SK-N-SH (cell line): Measurements from ENCODE around the gene CLC. TPM values are rescaled to one million over a fixed set of nuclear protein-coding genes. Genes with fewer than 3 reads are reported as not detected.

Experiments used
- CTCF ChIA-PET: fragments of 300-600, 350-600 bp; formaldehyde crosslinking; extraction: SDS; loops from one replicate; lab custom pipeline; 2021; lab: Yijun Ruan, JAX
- POLR2A ChIA-PET: fragments of 350-600 bp; sonication (Branson Sonifier 250); formaldehyde crosslinking; extraction: SDS; loops from one replicate; lab custom pipeline; 2020; ENCODE audit warnings: antibody characterized with exemption, inconsistent platforms; lab: Yijun Ruan, JAX
- DNase-seq: peaks from one replicate; pipeline ENCODE4 v3.0.0; 2012
- H2AFZ ChIP-seq: fragments of 200-600 bp; sonication (generic); 2 replicates; pipeline ENCODE4 v1.8.1; 2016; ENCODE audit warnings: antibody characterized with exemption, mild to moderate bottlenecking, low read depth
- H3F3A ChIP-seq: fragments of 200-600 bp; sonication (generic); replicated peaks from 2 replicates; pipeline ENCODE3; 2016; ENCODE audit warnings: antibody characterized with exemption, mild to moderate bottlenecking; ENCODE audit not compliant: insufficient read depth
- H3K27ac ChIP-seq, 2 experiments: fragments of 200-500 bp in 1 of 2; fragments of 200-600 bp in 1 of 2; sonication (Bioruptor generic) in 1 of 2; sonication (generic), shearing (Covaris generic) in 1 of 2; 2 replicates each; pipeline versions ENCODE4 v1.5.1 to v1.6.1; 2014 to 2016; ENCODE audit warnings: low read depth in 2 of 2, inconsistent platforms in 1 of 2, low read length in 1 of 2, mild to moderate bottlenecking in 1 of 2, mixed read lengths in 1 of 2
- H3K27me3 ChIP-seq: fragments of 200-600 bp; sonication (generic), shearing (Covaris generic); 2 replicates; pipeline ENCODE4 v1.6.1; 2016; ENCODE audit warnings: mixed run types; ENCODE audit not compliant: insufficient read depth
- H3K36me3 ChIP-seq, 2 experiments: fragments of 200-500 bp in 1 of 2; fragments of 200-600 bp in 1 of 2; sonication (Bioruptor generic) in 1 of 2; sonication (generic) in 1 of 2; replicated peaks in 1 of 2; 2 replicates each; pipeline versions ENCODE3 to v1.5.1; 2014 to 2016; ENCODE audit warnings: low read length in 1 of 2, mild to moderate bottlenecking in 1 of 2; ENCODE audit not compliant: insufficient read depth in 2 of 2, control insufficient read depth in 1 of 2
- H3K4me1 ChIP-seq, 2 experiments: fragments of 200-500 bp in 1 of 2; fragments of 200-600 bp in 1 of 2; sonication (Bioruptor generic) in 1 of 2; sonication (generic), shearing (Covaris generic) in 1 of 2; 2 replicates each; pipeline versions ENCODE4 v1.5.1 to v1.6.1; 2014 to 2016; ENCODE audit warnings: low read depth in 1 of 2, low read length in 1 of 2, mixed run types in 1 of 2; ENCODE audit not compliant: insufficient read depth in 2 of 2, control insufficient read depth in 1 of 2
- H3K4me2 ChIP-seq: fragments of 200-600 bp; sonication (generic), shearing (Covaris generic); 2 replicates; pipeline ENCODE4 v1.6.1; 2017; ENCODE audit warnings: mixed run types
- H3K4me3 ChIP-seq, 2 experiments: fragments of 200-500 bp in 1 of 2; fragments of 200-600 bp in 1 of 2; sonication (Bioruptor generic) in 1 of 2; sonication (generic), shearing (Covaris generic) in 1 of 2; 2 replicates each; pipeline versions ENCODE4 v1.5.1 to v1.8.1; 2014 to 2016; ENCODE audit warnings: low read depth in 2 of 2, inconsistent platforms in 1 of 2, low read length in 1 of 2, mild to moderate bottlenecking in 1 of 2, mixed read lengths in 1 of 2, moderate library complexity in 1 of 2
- H3K79me2 ChIP-seq: fragments of 200-600 bp; sonication (generic); 2 replicates; pipeline ENCODE4 v1.8.1; 2017; ENCODE audit warnings: mild to moderate bottlenecking; ENCODE audit not compliant: insufficient read depth
- H3K9ac ChIP-seq: fragments of 200-600 bp; sonication (generic); 2 replicates; pipeline ENCODE4 v1.6.1; 2017; ENCODE audit warnings: mixed run types
- H3K9me2 ChIP-seq: fragments of 200-600 bp; sonication (generic); 2 replicates; pipeline ENCODE4 v1.6.1; 2017; ENCODE audit warnings: mixed run types
- H3K9me3 ChIP-seq: fragments of 200-600 bp; sonication (generic); 2 replicates; pipeline ENCODE4 v1.6.1; 2017; ENCODE audit warnings: mixed run types, mild to moderate bottlenecking, moderate library complexity
- H4K20me1 ChIP-seq: fragments of 200-600 bp; sonication (generic); 2 replicates; pipeline ENCODE4 v1.6.1; 2017; ENCODE audit warnings: mild to moderate bottlenecking, mixed run types; ENCODE audit not compliant: insufficient read depth
- CHD2 ChIP-seq: fragments of 150-350 bp; IDR thresholded peaks from 2 replicates; pipeline ENCODE4 v1.6.1; 2018; ENCODE audit warnings: low read length; ENCODE audit not compliant: partially characterized antibody
- CTCF ChIP-seq: fragments of 200-600 bp; sonication (generic); IDR thresholded peaks from 2 replicates; pipeline ENCODE4 v1.6.1; 2017; ENCODE audit warnings: antibody characterized with exemption, mild to moderate bottlenecking, moderate library complexity
- FOSL2 ChIP-seq: IDR thresholded peaks from 2 replicates; pipeline ENCODE4 v1.4.0; 2012; ENCODE audit warnings: low read depth, mild to moderate bottlenecking, moderate library complexity, borderline replicate concordance
- FOXJ3 ChIP-seq: sonication (generic); formaldehyde crosslinking; IDR thresholded peaks from 2 replicates; pipeline ENCODE4 v1.5.1; 2020; ENCODE audit warnings: mild to moderate bottlenecking, missing genetic modification reagents
- GATA2 ChIP-seq: sonication (generic); formaldehyde crosslinking; IDR thresholded peaks from 2 replicates; pipeline ENCODE4 v1.5.0; 2020; ENCODE audit warnings: mild to moderate bottlenecking, missing genetic modification reagents
- IRF3 ChIP-seq: fragments of 150-350 bp; IDR thresholded peaks from 2 replicates; pipeline ENCODE4 v1.6.1; 2016; ENCODE audit warnings: mild to moderate bottlenecking, low read depth, low read length
- MEF2A ChIP-seq: IDR thresholded peaks from 2 replicates; pipeline ENCODE4 v1.4.0; 2012; ENCODE audit warnings: low read depth, borderline replicate concordance
- MXI1 ChIP-seq: IDR thresholded peaks from 2 replicates; pipeline ENCODE4 v1.6.1; 2012; ENCODE audit warnings: mild to moderate bottlenecking, low read depth, low read length, improper control_type of control experiment
- NFIC ChIP-seq: IDR thresholded peaks from 2 replicates; pipeline ENCODE4 v1.4.0; 2012; ENCODE audit warnings: borderline replicate concordance
- NRF1 ChIP-seq: IDR thresholded peaks from 2 replicates; pipeline ENCODE4 v1.6.1; 2012; ENCODE audit warnings: low read depth, mild to moderate bottlenecking, low read length
- REST ChIP-seq: IDR thresholded peaks from 2 replicates; pipeline ENCODE4 v1.6.1; 2012; ENCODE audit warnings: mild to moderate bottlenecking, low read depth, low read length, moderate library complexity
- RFX5 ChIP-seq: IDR thresholded peaks from 2 replicates; pipeline ENCODE4 v1.6.1; 2012; ENCODE audit warnings: mild to moderate bottlenecking, improper control_type of control experiment, low read length
- RXRA ChIP-seq: IDR thresholded peaks from 2 replicates; pipeline ENCODE4 v1.4.0; 2012; ENCODE audit warnings: low read depth, mild to moderate bottlenecking, borderline replicate concordance
- TEAD4 ChIP-seq: IDR thresholded peaks from 2 replicates; pipeline ENCODE4 v1.4.0; 2012; ENCODE audit warnings: mild to moderate bottlenecking, borderline replicate concordance; ENCODE audit not compliant: insufficient read depth
- USF1 ChIP-seq: IDR thresholded peaks from 2 replicates; pipeline ENCODE4 v1.4.0; 2012; ENCODE audit warnings: low read depth, borderline replicate concordance
- WGBS: methylation state at CpG from one replicate; pipeline ENCODE4 v1.1.6; 2017; ENCODE audit warnings: low lambda C conversion rate; 5-methylcytosine and 5-hydroxymethylcytosine counted together
- polyA plus RNA-seq, 3 experiments: library from polyadenylated mRNA; depleted of rRNA; stranded (reverse); fragments of >200 nt; gene quantifications; 2 replicates each; pipeline ENCODE4 v1.2.3, GENCODE V29; 2012

The CLC gene
- polyA plus RNA-seq, 1 of the 3 experiments (the other 2 are of a cell fraction): not detected

GRCh38 chr19:39692822-39693221 is 45.0 kb downstream of the CLC start:
- no peak overlapping the region for H2AFZ ChIP-seq
- H3K36me3 ChIP-seq: no peaks in the 10 kb centered on the region
- H3K4me3 ChIP-seq: no peak overlapping the region
- H3K4me1 ChIP-seq: no peaks in the 10 kb centered on the region
- no peak overlapping the region for H3K9ac ChIP-seq
- no peaks in the 10 kb centered on the region for H3K9me2 ChIP-seq
- H3K4me2 ChIP-seq: no peak overlapping the region
- H3K79me2 ChIP-seq: no peaks in the 10 kb centered on the region
- no peaks in the 10 kb centered on the region for H4K20me1 ChIP-seq
- CTCF ChIA-PET: no interaction called here
- H3K9me3 ChIP-seq: no peaks in the 10 kb centered on the region
- POLR2A ChIA-PET: no interaction called here
- no peak for DNase-seq
- H3F3A ChIP-seq: no peaks in the 10 kb centered on the region
- no peaks in the 10 kb centered on the region; the same call in 1 of the 2 replicates for H3K27me3 ChIP-seq
- TF ChIP-seq GATA2 (no peak), IRF3 (no peak)
- H3K27ac ChIP-seq: no peak overlapping the region
- WGBS: 11% methylated on average over 1 of the region's 1 CpG

GRCh38 chr19:39692166-39692565 is 45.7 kb downstream of the CLC start:
- H3K9ac ChIP-seq: no peak overlapping the region
- no peaks in the 10 kb centered on the region for H3K9me3 ChIP-seq
- ChIA-PET POLR2A (no interaction called here), CTCF (no interaction called here)
- WGBS: 0% methylated on average over 3 of the region's 3 CpGs
- no peaks in the 10 kb centered on the region for H3K79me2 ChIP-seq
- H3K4me3 ChIP-seq: no peak overlapping the region
- H3K4me1 ChIP-seq: no peaks in the 10 kb centered on the region
- no peaks in the 10 kb centered on the region for H3F3A ChIP-seq
- no peak overlapping the region for H3K27ac ChIP-seq
- no peak overlapping the region for H3K4me2 ChIP-seq
- H3K9me2 ChIP-seq: no peaks in the 10 kb centered on the region
- no peaks in the 10 kb centered on the region; the same call in 1 of the 2 replicates for H3K27me3 ChIP-seq
- no peak for DNase-seq
- H4K20me1 ChIP-seq: no peaks in the 10 kb centered on the region
- no peak overlapping the region for H2AFZ ChIP-seq
- no peaks in the 10 kb centered on the region for H3K36me3 ChIP-seq
- TF ChIP-seq REST (no peak), FOSL2 (no peak), NRF1 (no peak), FOXJ3 (CRISPR knock-in tag) (no peak), CHD2 (no peak), USF1 (no peak), MXI1 (no peak), NFIC (no peak), IRF3 (no peak), CTCF (no peak), RXRA (no peak), MEF2A (no peak), TEAD4 (no peak), RFX5 (no peak)
